Small intestine (tissue), 7 donors: ENCODE results near the gene TMEM18. TPM values are rescaled to one million over a fixed set of nuclear protein-coding genes. Genes with fewer than 3 reads are reported as not detected.
A peak's percentile ranks its signal among the peaks of the same experiment; 100 is the strongest.

Experiments
- DNase-seq, 2 donors: peaks; one replicate each; pipeline versions ENCODE4 v3.0.0 to v3.0.0-alpha.2; 2013
- FAIRE-seq: peaks from 2 replicates; lab custom pipeline; 2012; peaks lifted over from hg19 to GRCh38; lab: Jason Lieb, UNC
- H3K27ac ChIP-seq, 3 donors: one replicate each; pipeline ENCODE4 v1.5.1; 2013; ENCODE audit warnings: low read length in 2 of 3, mild to moderate bottlenecking in 2 of 3, control low read depth in 1 of 3, inconsistent platforms in 1 of 3, low read depth in 1 of 3, moderate library complexity in 1 of 3
- H3K27me3 ChIP-seq, 3 donors: one replicate each; pipeline ENCODE4 v1.6.1; 2013; ENCODE audit warnings: low read length in 3 of 3, inconsistent platforms in 1 of 3; ENCODE audit not compliant: control insufficient read depth in 3 of 3, insufficient read depth in 3 of 3
- H3K36me3 ChIP-seq, 3 donors: one replicate each; pipeline ENCODE4 v1.6.1; 2013; ENCODE audit warnings: low read length in 3 of 3, inconsistent platforms in 1 of 3, low read depth in 1 of 3, mild to moderate bottlenecking in 1 of 3, moderate library complexity in 1 of 3; ENCODE audit not compliant: control insufficient read depth in 3 of 3, insufficient read depth in 2 of 3
- H3K4me1 ChIP-seq, 3 donors: one replicate each; pipeline ENCODE4 v1.6.1; 2013; ENCODE audit warnings: low read length in 2 of 3, inconsistent platforms in 1 of 3, low read depth in 1 of 3, mild to moderate bottlenecking in 1 of 3, moderate library complexity in 1 of 3; ENCODE audit not compliant: control insufficient read depth in 3 of 3, insufficient read depth in 2 of 3
- H3K4me3 ChIP-seq, 3 donors: one replicate each; pipeline ENCODE4 v1.5.1; 2013; ENCODE audit warnings: low read length in 3 of 3, control low read depth in 1 of 3, inconsistent platforms in 1 of 3, low read depth in 1 of 3, mild to moderate bottlenecking in 1 of 3, moderate library complexity in 1 of 3
- H3K9me3 ChIP-seq, 2 donors: one replicate each; pipeline ENCODE4 v1.6.1; 2013; ENCODE audit warnings: low read depth in 1 of 2, low read length in 1 of 2; ENCODE audit not compliant: control insufficient read depth in 2 of 2, insufficient read depth in 1 of 2
- WGBS, 3 donors: extraction: QIAGEN DNeasy Blood & Tissue Kit; methylation state at CpG; one replicate each; pipeline ENCODE4 v1.1.7; 2013; 5-methylcytosine and 5-hydroxymethylcytosine counted together
- polyA plus RNA-seq, 4 donors: library from polyadenylated mRNA; stranded (reverse) in 3 of 4; unstranded in 1 of 4; fragments of 200-250 nt in 3 of 4; fragments of 120-200 nt in 1 of 4; gene quantifications; one replicate each; pipeline versions ENCODE4 v1.2.1 to v1.2.3, GENCODE V29; 2013
- donor health status: healthy with polysubstance abuse.
- donor health status: control.
- donor health status: control.
- donor health status: Bipolar disorder and iron deficiency.
- donor health status: healthy.

Gene TMEM18
- polyA plus RNA-seq, 4 donors = 22.1 to 30.9 (median 25.8) TPM

- FAIRE-seq = no peak
- DNase-seq = peak; percentile 24 to 49
- no peaks in the 10 kb centered on the region for H3K4me1 ChIP-seq
- peaks cover 0 to 22% of the 10 kb centered on the region in 2 donors for H3K9me3 ChIP-seq
- no peak overlapping the region for H3K27ac ChIP-seq
- H3K4me3 ChIP-seq = no peak overlapping the region
- WGBS, 3 donors = 48 to 70% (median 62%) methylated on average over 5 of the region's 5 CpGs
- H3K27me3 ChIP-seq = no peaks in the 10 kb centered on the region
- peaks cover 10 to 57% (median 20%) of the 10 kb centered on the region in 3 donors for H3K36me3 ChIP-seq
Measured at GRCh38 chr2:667332-667999, 9.7 kb downstream of the TMEM18 start.

- Histone ChIP-seq H3K27ac (no peak overlapping the region), H3K36me3 (peaks cover 10 to 49% (median 14%) of the 10 kb centered on the region in 3 donors), H3K9me3 (peaks cover 0 to 22% of the 10 kb centered on the region in 2 donors), H3K27me3 (no peaks in the 10 kb centered on the region), H3K4me1 (no peaks in the 10 kb centered on the region), H3K4me3 (no peak overlapping the region)
- DNase-seq (no peak), FAIRE-seq (no peak)
- WGBS, 3 donors = 98 to 99% (median 99%) methylated on average over 15 of the region's 15 CpGs
Measured at GRCh38 chr2:666441-666840, 10.8 kb downstream of the TMEM18 start.

- whole genome bisulfite sequencing, 3 donors = 99 to 100% (median 99%) methylated on average over 4 of the region's 4 CpGs
- Histone ChIP-seq H3K27ac (no peak overlapping the region), H3K27me3 (peaks cover 0 to 6% (median 0%) of the 10 kb centered on the region in 3 donors), H3K4me1 (no peaks in the 10 kb centered on the region), H3K36me3 (peaks cover 10 to 42% (median 14%) of the 10 kb centered on the region in 3 donors), H3K4me3 (no peak overlapping the region), H3K9me3 (peaks cover 0 to 22% of the 10 kb centered on the region in 2 donors)
- no peak for DNase-seq
- no peak for FAIRE-seq
Measured at GRCh38 chr2:665340-666073, 11.7 kb downstream of the TMEM18 start.

DNA sequence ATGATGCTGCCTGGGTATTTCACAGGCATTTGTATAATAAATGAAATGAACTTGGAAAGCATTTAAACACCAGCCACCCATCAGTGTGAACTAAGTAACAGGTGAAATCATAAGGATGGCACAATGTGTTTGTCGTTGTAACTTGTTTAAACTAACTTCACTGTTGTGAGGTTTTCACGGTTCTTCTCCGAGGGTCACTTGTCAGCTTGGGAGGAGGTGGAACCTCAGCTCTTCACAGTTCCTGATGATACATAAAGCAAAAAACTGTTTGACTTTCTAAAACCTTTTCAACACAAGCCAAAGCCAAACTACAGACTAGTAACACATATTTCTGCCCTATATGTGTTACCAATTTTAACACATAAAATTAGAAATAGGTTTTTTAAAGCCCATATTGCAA is 13.1 kb downstream of the TMEM18 start:
- peaks cover 0 to 22% of the 10 kb centered on the region in 2 donors for H3K9me3 ChIP-seq
- H3K4me3 ChIP-seq = no peak overlapping the region
- no peak for DNase-seq
- peaks cover 8 to 29% (median 10%) of the 10 kb centered on the region in 3 donors for H3K36me3 ChIP-seq
- H3K4me1 ChIP-seq = no peaks in the 10 kb centered on the region
- no peak for FAIRE-seq
- 88 to 97% (median 92%) methylated on average over 3 of the region's 3 CpGs for WGBS, 3 donors
- peaks cover 0 to 11% (median 0%) of the 10 kb centered on the region in 3 donors for H3K27me3 ChIP-seq
- H3K27ac ChIP-seq = no peak overlapping the region

GRCh38 chr2:663221-663620 is 14.0 kb downstream of the TMEM18 start:
- Histone ChIP-seq H3K4me3 (no peak overlapping the region), H3K4me1 (no peaks in the 10 kb centered on the region), H3K27me3 (peaks cover 0 to 14% (median 0%) of the 10 kb centered on the region in 3 donors), H3K9me3 (peaks cover 0 to 22% of the 10 kb centered on the region in 2 donors), H3K36me3 (peaks cover 3 to 24% (median 8%) of the 10 kb centered on the region in 3 donors), H3K27ac (no peak overlapping the region)
- FAIRE-seq (no peak), DNase-seq (no peak)
- 83 to 91% (median 87%) methylated on average over 13 of the region's 13 CpGs for WGBS, 3 donors

DNA sequence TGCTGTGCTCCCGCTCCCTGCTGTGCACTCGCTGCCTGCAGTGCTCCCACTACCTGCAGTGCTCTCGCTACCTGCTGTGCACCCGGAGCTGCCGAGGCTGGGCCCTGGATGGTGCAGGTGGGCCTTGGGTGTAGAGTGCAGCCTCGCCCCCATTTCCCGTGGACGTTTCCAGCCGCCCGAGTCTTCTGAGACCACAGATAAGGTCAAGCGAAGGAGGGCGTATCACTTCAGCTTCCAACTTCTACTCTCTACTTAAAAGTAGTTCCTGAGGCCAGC is 15.9 kb downstream of the TMEM18 start:
- 86 to 90% (median 88%) methylated on average over 12 of the region's 12 CpGs for WGBS, 3 donors
- Histone ChIP-seq H3K36me3 (peaks cover 2 to 12% (median 2%) of the 10 kb centered on the region in 3 donors), H3K4me1 (no peaks in the 10 kb centered on the region), H3K9me3 (peaks cover 0 to 15% of the 10 kb centered on the region in 2 donors), H3K27me3 (peaks cover 0 to 17% (median 0%) of the 10 kb centered on the region in 3 donors), H3K4me3 (no peak overlapping the region), H3K27ac (no peak overlapping the region)
- no peak for FAIRE-seq
- no peak for DNase-seq

DNA sequence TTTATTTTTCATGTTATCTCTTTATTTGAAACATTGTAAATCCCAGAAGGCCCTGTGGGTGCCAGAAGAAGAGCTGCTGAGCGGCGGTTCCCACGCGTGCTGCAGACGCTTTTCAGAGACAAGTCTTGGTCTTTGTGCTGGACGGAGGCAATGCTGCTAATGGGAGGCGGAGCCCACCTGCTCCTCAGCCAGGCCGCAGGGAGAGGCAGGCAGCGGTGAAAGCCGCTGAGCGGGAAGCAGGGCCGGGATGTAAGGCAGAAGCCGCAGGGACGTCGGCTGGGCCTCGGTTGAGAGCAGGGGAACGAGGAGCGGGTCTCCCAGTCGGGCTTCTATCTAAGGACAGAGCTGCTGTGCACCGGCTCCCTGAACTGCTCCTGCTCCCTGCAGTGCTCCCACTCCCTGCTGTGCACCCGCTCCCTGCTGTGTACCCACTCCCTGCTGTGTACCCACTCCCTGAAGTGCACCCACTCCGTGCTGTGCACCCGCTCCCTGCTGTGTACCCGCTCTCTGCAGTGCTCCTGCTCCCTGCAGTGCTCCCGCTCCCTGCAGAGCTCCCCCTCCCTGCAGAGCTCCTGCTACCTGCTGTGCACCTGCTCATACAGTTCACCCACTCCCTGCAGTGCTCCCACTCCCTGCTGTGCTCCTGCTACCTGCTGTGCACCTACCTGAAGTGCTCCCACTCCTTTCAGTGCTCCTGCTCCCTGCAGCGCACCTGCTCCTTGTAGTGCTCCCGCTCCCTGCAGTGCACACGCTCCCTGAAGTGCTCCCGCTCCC is 16.4 kb downstream of the TMEM18 start:
- Histone ChIP-seq H3K9me3 (peaks cover 0 to 9% of the 10 kb centered on the region in 2 donors), H3K4me1 (no peaks in the 10 kb centered on the region), H3K36me3 (peaks cover 0 to 7% (median 2%) of the 10 kb centered on the region in 3 donors), H3K4me3 (no peak overlapping the region), H3K27ac (no peak overlapping the region), H3K27me3 (peaks cover 0 to 17% (median 0%) of the 10 kb centered on the region in 3 donors)
- FAIRE-seq (no peak), DNase-seq (no peak)
- WGBS, 3 donors = 50 to 65% (median 62%) methylated on average over 29 of the region's 29 CpGs

DNA sequence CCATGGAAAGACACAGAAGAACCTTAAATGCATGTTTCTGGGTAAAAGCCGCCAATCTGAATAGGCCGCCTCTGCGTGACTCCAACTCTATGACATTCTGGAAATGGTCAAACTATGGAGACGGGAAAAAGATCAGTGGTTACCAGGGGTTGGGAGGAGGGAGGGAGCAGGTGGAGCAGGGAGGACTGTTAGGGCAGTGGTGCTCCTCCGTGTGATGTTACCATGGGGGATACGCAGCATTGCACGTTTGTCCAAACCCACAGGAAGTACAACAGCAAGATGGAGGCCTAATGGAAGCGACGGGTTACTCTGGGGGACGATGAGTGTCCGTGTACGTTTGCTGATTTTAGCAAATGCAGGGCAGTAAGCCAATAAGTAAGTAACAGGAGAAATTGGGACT is 17.2 kb downstream of the TMEM18 start:
- Histone ChIP-seq H3K36me3 (peaks cover 0 to 4% (median 2%) of the 10 kb centered on the region in 3 donors), H3K4me1 (no peaks in the 10 kb centered on the region), H3K9me3 (peaks cover 0 to 5% of the 10 kb centered on the region in 2 donors), H3K4me3 (no peak overlapping the region), H3K27ac (no peak overlapping the region), H3K27me3 (peaks cover 0 to 17% (median 0%) of the 10 kb centered on the region in 3 donors)
- no peak for DNase-seq
- WGBS, 3 donors = 84 to 87% (median 85%) methylated on average over 12 of the region's 12 CpGs
- no peak for FAIRE-seq
